Activated T-cell treated with anti-CD3 and anti-CD28 coated beads, Interleukin-2, amount 50 U/mL, for 4 hours (primary cell): ENCODE data around the gene TJP3. TPM values are rescaled to one million over a fixed set of nuclear protein-coding genes. Genes with fewer than 3 reads are reported as not detected.
A peak's percentile ranks its signal among the peaks of the same experiment; 100 is the strongest.
"Not testable (repeated sequence)": the region's sequence is repeated elsewhere in the genome, so short reads cannot be mapped to it uniquely, and the experiment has no call there.

Source experiments
- ATAC-seq, 2 donors: fragments of 200-7000 bp; cut with Tn5 transposase; one replicate each; pipeline ENCODE4 v1.10.0; 2021
- DNase-seq: peaks from one replicate; pipeline ENCODE4 v3.0.0-alpha.2; 2020
- H3K27me3 Mint-ChIP-seq: one replicate; pipeline ENCODE4 v1.8.0; 2021; ENCODE audit warnings: low read depth, mixed read lengths
- H3K36me3 Mint-ChIP-seq: one replicate; pipeline ENCODE4 v1.8.0; 2022; ENCODE audit warnings: mixed read lengths; ENCODE audit not compliant: insufficient read depth
- H3K4me1 Mint-ChIP-seq: one replicate; pipeline ENCODE4 v1.8.0; 2021; ENCODE audit warnings: low read depth, mixed read lengths
- H3K4me3 Mint-ChIP-seq: one replicate; pipeline ENCODE4 v1.8.0; 2021; ENCODE audit warnings: mild to moderate bottlenecking, moderate library complexity, mixed read lengths
- H3K9me3 Mint-ChIP-seq: one replicate; pipeline ENCODE4 v1.8.0; 2021; ENCODE audit warnings: mixed read lengths
- total RNA-seq, 3 donors: library from RNA; stranded (reverse); gene quantifications; one replicate each; pipeline ENCODE4 v1.2.1, GENCODE V29; 2021

TJP3 gene
- total RNA-seq, 3 donors from 2014 or later: 0.61 to 1.1 (median 0.66) TPM

GRCh38 chr19:3765757-3766156, 57.6 kb downstream of the TJP3 start:
- not testable (repeated sequence) for H3K4me3 Mint-ChIP-seq, H3K9me3 Mint-ChIP-seq, ATAC-seq, H3K27me3 Mint-ChIP-seq, DNase-seq
- Mint-ChIP-seq H3K4me1 (peaks cover 23% of the 10 kb centered on the region), H3K36me3 (peaks cover 12% of the 10 kb centered on the region)

DNA sequence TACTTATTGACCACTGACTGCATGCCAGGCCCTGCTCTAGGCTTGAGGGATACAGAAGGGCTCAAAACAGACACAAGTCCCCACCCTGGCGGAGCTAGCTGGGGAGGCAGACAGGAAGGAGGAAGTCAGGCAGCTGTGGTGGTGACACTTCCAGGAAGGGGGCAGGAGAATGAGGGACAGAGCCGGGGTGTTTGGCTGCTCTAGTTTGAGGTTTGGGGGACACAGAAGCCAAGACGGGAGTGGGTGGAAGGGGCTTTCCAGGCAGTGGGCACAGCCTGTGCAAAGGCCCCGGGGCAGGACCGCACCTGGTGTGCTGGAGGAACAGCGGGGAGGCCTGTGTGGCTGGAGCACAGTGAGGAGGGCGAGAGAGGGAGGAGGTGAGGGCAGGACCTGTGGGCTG, 58.3 kb downstream of the TJP3 start:
- Mint-ChIP-seq H3K36me3 (peaks cover 12% of the 10 kb centered on the region), H3K4me1 (peaks cover 20% of the 10 kb centered on the region), H3K9me3 (no peaks in the 10 kb centered on the region), H3K4me3 (peak overlapping the region; percentile 16), H3K27me3 (no peaks in the 10 kb centered on the region)
- ATAC-seq (no peak), DNase-seq (no peak)

DNA sequence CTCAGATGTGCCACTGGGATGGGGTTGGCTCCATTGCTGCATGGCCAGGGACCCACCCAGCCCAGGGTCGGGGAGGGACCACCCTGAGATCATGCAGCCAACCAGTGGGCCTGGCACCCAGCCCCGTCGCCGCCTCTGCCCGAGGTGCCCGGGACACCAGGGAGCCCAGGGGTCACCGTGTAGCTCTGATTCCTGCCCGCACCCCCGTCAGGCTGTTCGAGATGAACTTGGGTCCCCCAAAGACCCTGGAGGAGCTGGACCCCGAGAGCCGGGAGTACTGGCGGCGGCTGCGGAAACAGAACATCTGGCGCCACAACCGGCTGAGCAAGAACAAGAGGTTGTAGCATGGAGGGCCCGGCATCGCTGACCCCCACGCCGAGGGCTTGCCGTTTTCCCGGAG, 58.9 kb downstream of the TJP3 start:
- no peak for ATAC-seq

DNA sequence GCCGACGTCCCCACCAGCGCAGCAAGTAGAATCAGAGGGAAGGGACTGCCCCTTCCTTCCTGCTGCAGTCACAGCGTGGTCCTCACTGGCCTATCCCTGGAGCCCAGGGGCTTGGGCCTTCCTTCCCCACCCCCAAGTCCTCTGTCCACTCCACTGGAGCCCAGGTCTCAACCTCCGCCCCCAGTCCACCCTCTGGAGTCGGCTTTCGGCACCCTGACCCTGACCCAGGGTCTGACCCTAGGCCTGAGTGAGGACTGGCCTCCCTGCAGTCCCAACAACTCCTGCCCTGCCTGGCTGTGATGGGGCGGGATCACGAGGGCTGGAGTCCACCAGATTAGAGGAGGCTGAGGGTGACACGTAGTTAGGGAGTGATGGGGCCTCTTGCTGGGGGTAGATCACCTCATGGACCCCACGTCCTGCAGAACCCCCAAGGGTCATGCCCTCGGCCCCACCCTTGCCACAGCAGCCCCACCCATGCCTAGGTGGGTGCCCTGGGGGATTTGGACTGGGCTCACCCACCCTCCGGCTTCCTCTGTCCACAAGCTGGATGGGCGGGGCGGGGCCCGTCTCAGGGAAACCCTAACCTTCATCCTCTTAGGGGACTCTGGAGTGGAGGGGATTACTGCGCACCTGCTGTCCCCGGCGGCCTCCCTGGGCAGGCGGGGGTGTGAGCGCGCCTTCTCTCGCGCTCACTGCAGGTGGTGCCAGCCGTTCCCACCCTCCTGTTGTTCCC, 60.0 kb downstream of the TJP3 start:
- Mint-ChIP-seq H3K4me1 (peaks cover 9% of the 10 kb centered on the region), H3K9me3 (no peaks in the 10 kb centered on the region), H3K36me3 (peaks cover 9% of the 10 kb centered on the region), H3K4me3 (no peak overlapping the region), H3K27me3 (no peaks in the 10 kb centered on the region)
- ATAC-seq (no peak), DNase-seq (no peak)

More for the DNA sequence above, 58.9 kb downstream of the TJP3 start:
- H3K4me1 Mint-ChIP-seq: peaks cover 15% of the 10 kb centered on the region
- H3K36me3 Mint-ChIP-seq: peaks cover 12% of the 10 kb centered on the region
- no peaks in the 10 kb centered on the region for H3K27me3 Mint-ChIP-seq
- H3K9me3 Mint-ChIP-seq: no peaks in the 10 kb centered on the region
- no peak overlapping the region for H3K4me3 Mint-ChIP-seq
- DNase-seq: no peak

DNA sequence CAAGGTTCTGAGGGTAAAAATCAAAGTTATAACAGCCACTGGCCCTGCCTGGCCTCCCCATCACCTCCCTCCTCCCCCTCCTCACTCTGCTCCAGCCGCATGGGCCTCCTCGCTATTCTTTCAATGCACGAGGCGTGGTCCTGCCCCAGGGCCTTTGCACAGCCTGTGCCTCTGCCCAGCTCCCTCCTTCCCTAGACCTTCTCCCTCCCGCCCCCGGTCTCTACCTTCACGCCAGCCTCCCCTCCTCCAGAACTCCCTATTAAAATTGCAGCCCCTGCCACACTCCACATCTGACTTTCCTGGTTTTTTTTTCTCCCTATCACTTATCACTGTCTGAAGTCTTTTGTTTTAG, 60.5 kb downstream of the TJP3 start:
- no peaks in the 10 kb centered on the region for H3K27me3 Mint-ChIP-seq
- no peak overlapping the region for H3K4me3 Mint-ChIP-seq
- H3K36me3 Mint-ChIP-seq: peaks cover 9% of the 10 kb centered on the region
- peaks cover 8% of the 10 kb centered on the region for H3K4me1 Mint-ChIP-seq
- no peaks in the 10 kb centered on the region for H3K9me3 Mint-ChIP-seq
- DNase-seq: no peak
- no peak for ATAC-seq

DNA sequence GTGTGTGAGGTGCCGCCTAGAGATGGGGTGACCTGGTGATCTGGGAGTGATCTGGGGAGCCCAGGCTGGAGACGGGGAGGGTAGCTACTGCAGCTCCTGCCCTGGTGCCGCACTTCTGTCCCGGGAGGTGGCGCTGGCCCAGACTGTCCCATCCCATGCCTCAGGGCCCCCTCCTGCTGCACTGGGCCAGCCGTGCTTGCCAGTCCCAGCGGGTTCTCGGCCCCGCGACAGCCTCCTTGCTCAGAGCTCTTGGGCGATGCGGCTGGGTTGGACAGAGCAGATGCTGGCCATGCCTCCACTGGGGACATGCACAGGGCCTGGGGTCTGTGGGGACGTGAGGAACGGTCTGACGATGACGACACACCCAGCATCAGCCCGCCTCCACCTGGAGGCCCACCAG, 61.3 kb downstream of the TJP3 start:
- ATAC-seq: no peak
- Mint-ChIP-seq H3K27me3 (no peaks in the 10 kb centered on the region), H3K4me3 (no peak overlapping the region), H3K9me3 (no peaks in the 10 kb centered on the region), H3K36me3 (peaks cover 9% of the 10 kb centered on the region), H3K4me1 (peaks cover 8% of the 10 kb centered on the region)
- no peak for DNase-seq

- Mint-ChIP-seq H3K4me1 (peaks cover 8% of the 10 kb centered on the region), H3K27me3 (no peaks in the 10 kb centered on the region), H3K36me3 (peaks cover 9% of the 10 kb centered on the region), H3K9me3 (no peaks in the 10 kb centered on the region), H3K4me3 (no peak overlapping the region)
- DNase-seq (no peak), ATAC-seq (no peak)
Measured at GRCh38 chr19:3770136-3770999, 62.2 kb downstream of the TJP3 start.

GRCh38 chr19:3771000-3771905, 63.1 kb downstream of the TJP3 start:
- no peaks in the 10 kb centered on the region for H3K27me3 Mint-ChIP-seq
- ATAC-seq (no peak), DNase-seq (no peak)
- H3K4me3 Mint-ChIP-seq: no peak overlapping the region
- peaks cover 6% of the 10 kb centered on the region for H3K4me1 Mint-ChIP-seq
- H3K9me3 Mint-ChIP-seq: no peaks in the 10 kb centered on the region
- H3K36me3 Mint-ChIP-seq: peaks cover 9% of the 10 kb centered on the region

DNA sequence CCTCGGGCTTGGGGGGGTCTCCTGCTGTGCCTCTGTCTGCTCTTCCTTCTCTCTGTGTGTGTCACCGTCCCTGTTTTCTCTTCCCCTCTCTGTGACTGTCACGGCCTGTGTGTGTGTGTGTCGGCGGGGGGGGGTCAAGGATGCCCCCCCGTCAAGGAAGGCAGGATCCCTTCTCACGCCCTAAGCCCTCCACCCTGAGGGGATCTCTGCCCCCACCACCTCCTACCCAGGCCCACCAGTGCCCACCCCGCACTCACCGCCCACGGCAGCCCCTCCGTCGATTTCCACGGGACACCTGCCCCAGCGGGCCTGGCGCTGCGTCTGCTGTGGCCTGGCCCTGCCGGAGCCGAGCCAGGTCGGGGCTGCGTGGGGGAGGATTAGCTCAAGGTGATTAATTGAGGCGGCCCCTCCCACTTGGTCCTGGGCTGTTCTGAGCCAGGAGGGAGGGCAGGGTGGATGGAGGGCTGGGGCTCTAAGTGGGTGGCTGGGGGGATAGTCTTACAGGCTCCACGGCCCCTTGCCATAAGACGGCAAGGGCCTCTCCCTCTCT, 63.8 kb downstream of the TJP3 start, which contains the start of gene RAX2:
Gene RAX2 (minus strand): TSS at position 323 of the 550 bp plus-strand sequence. CDS start 486 bp downstream, outside the sequence.
- Mint-ChIP-seq H3K9me3 (no peaks in the 10 kb centered on the region), H3K4me1 (no peaks in the 10 kb centered on the region), H3K36me3 (peaks cover 3% of the 10 kb centered on the region), H3K4me3 (no peak within 1 kb of the TSS), H3K27me3 (no peaks in the 10 kb centered on the region)
- ATAC-seq: no peak
- no peak for DNase-seq

DNA sequence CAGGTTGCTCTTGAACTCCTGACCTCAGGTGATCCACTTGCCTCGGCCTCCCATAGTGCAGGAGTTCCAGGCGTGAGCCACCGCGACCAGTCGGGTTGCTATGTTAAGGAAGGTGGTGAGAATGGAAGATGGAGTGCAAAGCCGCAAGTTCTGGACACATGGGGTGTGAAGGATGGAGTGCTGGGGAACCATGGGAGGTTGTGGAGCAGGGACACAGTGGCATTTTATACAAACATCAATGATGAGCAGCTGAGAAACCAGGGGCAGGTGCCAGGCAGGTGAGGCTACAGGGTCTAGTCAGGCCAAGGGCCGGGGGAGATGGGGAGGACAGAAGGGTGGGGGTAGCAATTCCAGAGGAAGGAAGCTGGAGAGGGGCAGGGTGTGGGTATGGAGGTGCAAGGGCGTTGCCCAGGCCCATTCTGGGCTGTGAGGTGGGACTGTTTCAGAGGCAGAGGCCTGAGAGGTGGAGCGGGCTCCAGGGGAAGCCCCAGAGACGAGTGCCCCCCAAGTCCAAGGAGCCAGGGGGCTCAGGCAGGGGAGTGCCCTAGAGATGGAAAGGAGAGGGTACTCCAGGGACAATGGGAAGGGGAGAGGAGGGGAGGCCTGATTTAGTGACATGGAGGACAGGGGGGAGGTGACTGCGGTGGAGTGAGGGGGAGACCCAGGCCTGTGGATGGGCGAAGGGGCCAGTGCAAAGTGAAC, 65.8 kb downstream of the TJP3 start:
- no peaks in the 10 kb centered on the region for H3K9me3 Mint-ChIP-seq
- H3K27me3 Mint-ChIP-seq: no peaks in the 10 kb centered on the region
- peaks cover 1% of the 10 kb centered on the region for H3K36me3 Mint-ChIP-seq
- no peak for DNase-seq
- no peak for ATAC-seq
- H3K4me3 Mint-ChIP-seq: no peak overlapping the region
- no peaks in the 10 kb centered on the region for H3K4me1 Mint-ChIP-seq

DNA sequence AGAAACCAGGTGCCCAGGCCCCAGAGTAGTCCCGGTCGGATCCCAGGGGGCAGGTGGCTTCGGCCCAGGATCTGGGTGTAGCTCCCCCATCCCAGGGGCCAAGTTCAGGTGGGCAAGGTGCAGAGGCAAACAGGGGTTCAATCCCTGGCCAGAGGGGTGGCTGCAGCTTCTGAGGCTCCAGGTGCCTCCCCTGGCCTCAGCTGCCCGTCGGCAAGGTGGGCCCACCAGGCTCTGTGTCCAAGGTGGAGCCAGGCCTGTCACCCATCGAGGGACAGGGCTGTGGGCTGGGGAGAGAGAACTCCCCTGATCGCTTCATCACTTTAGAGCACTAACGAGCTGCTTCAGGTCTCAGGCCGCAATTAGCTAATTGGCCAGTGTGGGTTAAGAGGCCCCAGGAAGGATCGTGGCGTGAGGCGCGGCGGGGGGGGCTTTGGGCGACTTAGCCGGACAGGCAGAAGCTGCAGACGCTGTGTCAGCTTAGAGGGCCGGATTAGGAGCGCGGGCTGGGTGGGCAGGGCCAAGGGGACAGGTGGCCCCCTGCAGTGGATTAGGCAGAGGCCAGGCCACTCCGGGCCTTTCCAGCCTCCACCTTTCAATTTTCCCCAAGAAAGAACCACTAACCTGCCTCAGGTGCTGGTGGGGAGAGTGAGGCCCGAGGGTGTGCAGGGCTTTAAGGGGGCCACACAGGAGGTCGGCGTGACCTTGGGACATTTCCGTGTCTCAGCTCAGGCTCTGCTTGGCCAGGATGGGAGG, 66.6 kb downstream of the TJP3 start:
- DNase-seq (no peak), ATAC-seq (no peak)
- no peaks in the 10 kb centered on the region for H3K9me3 Mint-ChIP-seq
- H3K4me1 Mint-ChIP-seq: no peaks in the 10 kb centered on the region
- H3K27me3 Mint-ChIP-seq: no peaks in the 10 kb centered on the region
- H3K36me3 Mint-ChIP-seq: no peaks in the 10 kb centered on the region
- no peak overlapping the region for H3K4me3 Mint-ChIP-seq

- Mint-ChIP-seq H3K4me3 (no peak overlapping the region), H3K36me3 (no peaks in the 10 kb centered on the region), H3K4me1 (no peaks in the 10 kb centered on the region), H3K9me3 (no peaks in the 10 kb centered on the region), H3K27me3 (no peaks in the 10 kb centered on the region)
- DNase-seq: no peak
- ATAC-seq: no peak
Measured at GRCh38 chr19:3775374-3775711, 67.2 kb downstream of the TJP3 start.

- Mint-ChIP-seq H3K27me3 (no peaks in the 10 kb centered on the region), H3K4me1 (no peaks in the 10 kb centered on the region), H3K36me3 (no peaks in the 10 kb centered on the region), H3K9me3 (no peaks in the 10 kb centered on the region), H3K4me3 (no peak overlapping the region)
- DNase-seq (no peak), ATAC-seq (no peak)
Measured at GRCh38 chr19:3775831-3776230, 67.6 kb downstream of the TJP3 start.
